H1 (cell line): ENCODE measurements around the gene SLCO4A1. TPM values are rescaled to one million over a fixed set of nuclear protein-coding genes. Genes with fewer than 3 reads are reported as not detected.

Experiments
- CTCF ChIA-PET: fragments of 300-600 bp; sonication (Branson Sonifier 250); formaldehyde crosslinking; loops from one replicate; lab custom pipeline; 2021; ENCODE audit not compliant: partially characterized antibody; lab: Charles Lee
- POLR2A ChIA-PET: fragments of 300-600 bp; sonication (Branson Sonifier 250); formaldehyde crosslinking; loops from one replicate; lab custom pipeline; 2021; ENCODE audit warnings: inconsistent platforms; ENCODE audit not compliant: partially characterized antibody; lab: Charles Lee
- DNase-seq, 2 experiments: peaks; one replicate each; pipeline versions ENCODE4 v3.0.0 to v3.0.0-alpha.2; 2010 to 2022; ENCODE audit warnings: low spot score in 2 of 2, low read depth in 1 of 2, mixed read lengths in 1 of 2
- FAIRE-seq: peaks from 2 replicates; lab custom pipeline; 2011; peaks lifted over from hg19 to GRCh38; lab: Jason Lieb, UNC
- H2AFZ ChIP-seq: 2 replicates; pipeline ENCODE4 v1.8.1; 2012; ENCODE audit warnings: low read length, inconsistent platforms
- H2AK5ac ChIP-seq: 2 replicates; pipeline ENCODE4 v1.6.1; 2013; ENCODE audit warnings: low read depth, low read length
- H2BK120ac ChIP-seq: replicated peaks from 2 replicates; pipeline ENCODE3; 2013; ENCODE audit warnings: low read depth, low read length, inconsistent platforms
- H2BK12ac ChIP-seq: 2 replicates; pipeline ENCODE4 v1.6.1; 2013; ENCODE audit warnings: low read depth, low read length
- H2BK15ac ChIP-seq: 2 replicates; pipeline ENCODE4 v1.6.1; 2013; ENCODE audit warnings: low read length
- H2BK20ac ChIP-seq: 2 replicates; pipeline ENCODE4 v1.6.1; 2013; ENCODE audit warnings: low read length
- H2BK5ac ChIP-seq: 2 replicates; pipeline ENCODE4 v1.6.1; 2013; ENCODE audit warnings: low read depth, low read length
- H3K14ac ChIP-seq: 2 replicates; pipeline ENCODE4 v1.6.1; 2013; ENCODE audit warnings: inconsistent platforms; ENCODE audit not compliant: insufficient read length
- H3K18ac ChIP-seq: 2 replicates; pipeline ENCODE4 v1.6.1; 2013; ENCODE audit warnings: low read length; ENCODE audit errors: extremely low read depth
- H3K23ac ChIP-seq: 2 replicates; pipeline ENCODE4 v1.6.1; 2013; ENCODE audit warnings: inconsistent platforms; ENCODE audit not compliant: insufficient read length
- H3K23me2 ChIP-seq: 2 replicates; pipeline ENCODE4 v1.6.1; 2013; ENCODE audit warnings: low read depth, low read length
- H3K27ac ChIP-seq: 2 replicates; pipeline ENCODE4 v1.6.1; 2011; ENCODE audit warnings: low read depth, low read length, inconsistent platforms
- H3K27me3 ChIP-seq, 4 experiments: replicated peaks in 1 of 4; 1 replicate in 1 of 4; 2 replicates in 3 of 4; pipeline versions ENCODE4 v1.6.1 to v1.8.1; 2011 to 2013; ENCODE audit warnings: low read length in 3 of 4, mild to moderate bottlenecking in 3 of 4, inconsistent platforms in 2 of 4, mixed read lengths in 2 of 4, moderate library complexity in 1 of 4; ENCODE audit not compliant: control insufficient read depth in 3 of 4, insufficient read depth in 3 of 4; ENCODE audit errors: extremely low read depth in 1 of 4
- H3K36me3 ChIP-seq, 4 experiments: 2 replicates each; pipeline versions ENCODE4 v1.6.1 to v1.8.1; 2011 to 2013; ENCODE audit warnings: mild to moderate bottlenecking in 4 of 4, low read length in 3 of 4, moderate library complexity in 2 of 4, control low read depth in 1 of 4, inconsistent platforms in 1 of 4; ENCODE audit not compliant: insufficient read depth in 4 of 4, control insufficient read depth in 2 of 4
- H3K4ac ChIP-seq: replicated peaks from 2 replicates; pipeline ENCODE3; 2013; ENCODE audit warnings: low read length, low read depth, mixed read lengths, inconsistent platforms; ENCODE audit not compliant: insufficient read length
- H3K4me1 ChIP-seq, 4 experiments: replicated peaks in 1 of 4; 1 replicate in 1 of 4; 2 replicates in 3 of 4; pipeline versions ENCODE4 v1.6.1 to v1.8.1; 2011 to 2013; ENCODE audit warnings: low read length in 3 of 4, inconsistent platforms in 2 of 4, mixed read lengths in 1 of 4; ENCODE audit not compliant: insufficient read depth in 4 of 4, control insufficient read depth in 3 of 4
- H3K4me2 ChIP-seq, 2 experiments: 2 replicates each; pipeline versions ENCODE4 v1.6.1 to v1.8.1; 2011 to 2013; ENCODE audit warnings: low read depth in 2 of 2, low read length in 2 of 2, control low read depth in 1 of 2, inconsistent platforms in 1 of 2, mild to moderate bottlenecking in 1 of 2; ENCODE audit not compliant: insufficient read depth in 1 of 2
- H3K4me3 ChIP-seq, 4 experiments: fragments of 200-600, 300-600 bp in 1 of 4; sonication (generic), shearing (Covaris generic), sonication (Bioruptor Twin) in 1 of 4; 2 replicates each; pipeline versions ENCODE4 v1.5.1 to v1.8.1; 2011 to 2016; ENCODE audit warnings: low read length in 4 of 4, low read depth in 3 of 4, control low read depth in 2 of 4, inconsistent platforms in 2 of 4, mild to moderate bottlenecking in 2 of 4, mixed read lengths in 1 of 4, moderate library complexity in 1 of 4; ENCODE audit not compliant: insufficient read depth in 2 of 4; ENCODE audit errors: extremely low read depth in 1 of 4
- H3K56ac ChIP-seq: replicated peaks from 2 replicates; pipeline ENCODE3; 2013; ENCODE audit warnings: low read depth, mild to moderate bottlenecking, mixed read lengths, low read length, inconsistent platforms; ENCODE audit not compliant: insufficient read length
- H3K79me1 ChIP-seq: 2 replicates; pipeline ENCODE4 v1.6.1; 2013; ENCODE audit warnings: low read depth, low read length, control low read depth
- H3K79me2 ChIP-seq, 2 experiments: 2 replicates each; pipeline versions ENCODE4 v1.6.1 to v1.8.1; 2012 to 2013; ENCODE audit warnings: low read length in 2 of 2, mild to moderate bottlenecking in 2 of 2, inconsistent platforms in 1 of 2; ENCODE audit not compliant: insufficient read depth in 2 of 2, control insufficient read depth in 1 of 2
- H3K9ac ChIP-seq, 4 experiments: replicated peaks in 1 of 4; 1 replicate in 1 of 4; 2 replicates in 3 of 4; pipeline versions ENCODE4 v1.6.1 to v1.8.1; 2011 to 2013; ENCODE audit warnings: low read depth in 3 of 4, low read length in 3 of 4, control low read depth in 2 of 4, mild to moderate bottlenecking in 2 of 4, moderate library complexity in 2 of 4, inconsistent platforms in 1 of 4; ENCODE audit errors: extremely low read depth in 1 of 4
- H3K9me3 ChIP-seq, 2 experiments: 2 replicates each; pipeline versions ENCODE4 v1.6.1 to v1.8.1; 2012 to 2013; ENCODE audit warnings: mild to moderate bottlenecking in 2 of 2, moderate library complexity in 2 of 2, control low read depth in 1 of 2, inconsistent platforms in 1 of 2, low read depth in 1 of 2, low read length in 1 of 2, mixed read lengths in 1 of 2; ENCODE audit not compliant: insufficient read depth in 2 of 2
- H4K20me1 ChIP-seq, 2 experiments: replicated peaks in 1 of 2; 2 replicates each; pipeline versions ENCODE3 to v1.8.1; 2011 to 2013; ENCODE audit warnings: inconsistent platforms in 2 of 2, low read length in 2 of 2, mild to moderate bottlenecking in 1 of 2; ENCODE audit not compliant: insufficient read depth in 2 of 2, control insufficient read depth in 1 of 2
- H4K5ac ChIP-seq: 2 replicates; pipeline ENCODE4 v1.6.1; 2013; ENCODE audit warnings: low read length, low read depth, mixed read lengths, inconsistent platforms; ENCODE audit not compliant: insufficient read length
- H4K8ac ChIP-seq: 2 replicates; pipeline ENCODE4 v1.8.0; 2013; ENCODE audit warnings: mild to moderate bottlenecking, moderate library complexity, low read length, inconsistent platforms; ENCODE audit not compliant: insufficient read depth; ENCODE audit errors: extremely low read depth
- H4K91ac ChIP-seq: replicated peaks from 2 replicates; pipeline ENCODE3; 2013; ENCODE audit warnings: low read length, mixed read lengths, inconsistent platforms; ENCODE audit not compliant: insufficient read length
- BCL11A ChIP-seq, 2 experiments: IDR thresholded peaks; one replicate each; pipeline ENCODE4 v1.6.1; 2011; ENCODE audit warnings: low read depth in 2 of 2, low read length in 2 of 2, mild to moderate bottlenecking in 2 of 2
- BRCA1 ChIP-seq: IDR thresholded peaks from 2 replicates; pipeline ENCODE4 v1.6.1; 2012; ENCODE audit warnings: low read depth, low read length, improper control_type of control experiment
- EP300 ChIP-seq, 2 experiments: IDR thresholded peaks; 1 replicate in 1 of 2; 2 replicates in 1 of 2; pipeline ENCODE4 v1.6.1; 2011 to 2012; ENCODE audit warnings: low read depth in 2 of 2, low read length in 2 of 2, mild to moderate bottlenecking in 2 of 2, borderline replicate concordance in 1 of 2, inconsistent platforms in 1 of 2, moderate library complexity in 1 of 2
- EZH2 ChIP-seq: fragments of 200-600 bp; sonication (generic); IDR thresholded peaks from 2 replicates; pipeline ENCODE4 v1.7.1; 2012; ENCODE audit warnings: low read depth, mild to moderate bottlenecking, moderate library complexity, low read length, inconsistent platforms; ENCODE audit not compliant: severe bottlenecking
- KDM1A ChIP-seq: fragments of 200-600, 300-600 bp; sonication (generic); IDR thresholded peaks from 2 replicates; pipeline ENCODE4 v1.7.1; 2016; ENCODE audit warnings: mild to moderate bottlenecking, low read length, borderline replicate concordance
- POLR2A ChIP-seq, 2 experiments: IDR thresholded peaks; 1 replicate in 1 of 2; 2 replicates in 1 of 2; pipeline ENCODE4 v1.6.1; 2011; ENCODE audit warnings: low read depth in 2 of 2, low read length in 2 of 2, mild to moderate bottlenecking in 2 of 2; ENCODE audit errors: control extremely low read depth in 1 of 2
- SP2 ChIP-seq: IDR thresholded peaks from 2 replicates; pipeline ENCODE4 v1.6.1; 2012; ENCODE audit warnings: mild to moderate bottlenecking, low read length, inconsistent platforms
- TBP ChIP-seq: IDR thresholded peaks from 2 replicates; pipeline ENCODE4 v1.6.1; 2011; ENCODE audit warnings: low read depth, low read length, improper control_type of control experiment
- WGBS, 2 experiments: shearing (Covaris generic) in 1 of 2; methylation state at CpG; one replicate each; pipeline versions ENCODE4 v1.1.6 to v1.1.7; 2013 to 2015; ENCODE audit warnings: low lambda C conversion rate in 2 of 2, mixed read lengths in 2 of 2, inconsistent platforms in 1 of 2, low coverage in 1 of 2, missing lambda C conversion rate in 1 of 2; ENCODE audit not compliant: insufficient replicate concordance in 2 of 2, insufficient coverage in 1 of 2, insufficient read length in 1 of 2; ENCODE audit errors: extremely low coverage in 1 of 2, missing lambda C conversion rate in 1 of 2; 5-methylcytosine and 5-hydroxymethylcytosine counted together
- polyA plus RNA-seq, 7 experiments: library from polyadenylated mRNA; depleted of rRNA in 3 of 7; stranded (reverse) in 5 of 7; unstranded in 2 of 7; fragments of >200 nt in 5 of 7; fragments of 200-250 nt in 2 of 7; gene quantifications; 1 replicate in 5 of 7; 2 replicates in 1 of 7; 4 replicates in 1 of 7; pipeline versions ENCODE4 v1.2.1 to v1.2.3, GENCODE V29; 2011 to 2013; ENCODE audit warnings: missing spikeins in 2 of 7, mixed read lengths in 2 of 7
- total RNA-seq: library from RNA; stranded (reverse); fragmentation: NEBNext Ultra II Directional; extraction: Animal tissue kit (Norgen Biotek cat#: 25700); gene quantifications from 2 replicates; pipeline ENCODE4 v1.2.1, GENCODE V29; 2021

SLCO4A1 gene
- total and polyA plus RNA-seq, 2 of the 8 experiments (the other 6 are each of a cell fraction or from before 2014, with no cell fraction given): 10.5 to 18.5 TPM

- CTCF ChIA-PET: interaction anchor here (2.3 kb wide), 1 partner anchor 138 kb away, joined by 11 read pairs; no protein-coding TSS in a partner anchor
- Histone ChIP-seq H3K4ac (no peak overlapping the region), H3K23me2 (no peaks in the 10 kb centered on the region), H4K8ac (no peak overlapping the region), H2BK20ac (no peak overlapping the region), H2BK120ac (no peak overlapping the region), H3K4me3 (no peak overlapping the region), H3K23ac (no peak overlapping the region), H3K36me3 (no peaks in the 10 kb centered on the region), H2BK12ac (no peak overlapping the region), H3K79me1 (peaks cover 14% of the 10 kb centered on the region), H2BK15ac (no peak overlapping the region), H2BK5ac (no peak overlapping the region), H2AFZ (no peak overlapping the region), H3K18ac (no peak overlapping the region), H4K20me1 (peaks cover 13 to 29% of the 10 kb centered on the region in 2 experiments), H4K91ac (no peak overlapping the region), H3K27ac (no peak overlapping the region), H3K9ac (no peak overlapping the region), H3K14ac (no peak overlapping the region), H2AK5ac (no peak overlapping the region), H3K4me1 (peaks cover 0 to 13% (median 8%) of the 10 kb centered on the region in 4 experiments; a peak in 5 of 7 replicates), H4K5ac (no peak overlapping the region), H3K9me3 (no peaks in the 10 kb centered on the region), H3K27me3 (no peaks in the 10 kb centered on the region), H3K4me2 (no peak overlapping the region), H3K56ac (no peak overlapping the region), H3K79me2 (peaks cover 0 to 3% of the 10 kb centered on the region in 2 experiments; a peak in 1 of 4 replicates)
- DNase-seq: no peak
- 82% methylated on average over 12 of the region's 12 CpGs; no CpG with 5 or more reads in 1 of the 2 experiments for WGBS, 2 experiments
- no peak for FAIRE-seq
- POLR2A ChIA-PET: no interaction called here
- no peak for TF ChIP-seq EP300 (IDR thresholded peaks at IDR 0.05; ENCODE audit: borderline replicate concordance in 1 of 2, low read depth in 2 of 2, low read length in 2 of 2)
- no peak for TF ChIP-seq EZH2
- TF ChIP-seq BCL11A (IDR thresholded peaks at IDR 0.05; ENCODE audit: low read depth in 2 of 2, low read length in 2 of 2): no peak
- TF ChIP-seq KDM1A: no peak
- no peak for TF ChIP-seq BRCA1
- TF ChIP-seq SP2: no peak
- no peak for TF ChIP-seq POLR2A (IDR thresholded peaks at IDR 0.05; ENCODE audit: control extremely low read depth in 1 of 2, low read depth in 2 of 2, low read length in 2 of 2)
- no peak for TF ChIP-seq TBP
Measured at GRCh38 chr20:62653373-62653772, 11.1 kb downstream of the SLCO4A1 start.
